GM12878 (cell line): ENCODE measurements around the gene SRP72. TPM values are rescaled to one million over a fixed set of nuclear protein-coding genes. Genes with fewer than 3 reads are reported as not detected.

ENCODE experiments used
- ATAC-seq: fragments of 200-7000 bp; cut with Tn5 transposase; 3 replicates; pipeline ENCODE4 v1.9.1; 2020; ENCODE audit warnings: mild to moderate bottlenecking, moderate library complexity
- BruUV-seq: library from RNA; stranded (reverse); fragments of 400-500 nt; replicated peaks from 2 replicates; lab custom pipeline; 2021; lab: Mats Ljungman, UMichigan
- CTCF ChIA-PET: fragments of 300-600 bp; sonication (Branson Sonifier 250); formaldehyde crosslinking; extraction: SDS; loops from one replicate; lab custom pipeline; 2021; ENCODE audit warnings: inconsistent platforms; lab: Yijun Ruan, JAX
- POLR2A ChIA-PET: fragments of 350-600 bp; formaldehyde crosslinking; extraction: SDS; loops from one replicate; lab custom pipeline; 2021; ENCODE audit warnings: inconsistent platforms; lab: Charles Lee
- RAD21 ChIA-PET: fragments of 300-600 bp; sonication (Branson Sonifier 250); formaldehyde crosslinking; loops from one replicate; lab custom pipeline; 2023; ENCODE audit warnings: antibody characterized with exemption; ENCODE audit not compliant: unreplicated experiment; lab: Charles Lee
- SMC1A ChIA-PET: fragments of 300-600 bp; sonication (Branson Sonifier 250); formaldehyde crosslinking; loops from one replicate; lab custom pipeline; 2023; ENCODE audit not compliant: unreplicated experiment, uncharacterized antibody; lab: Charles Lee
- DNase-seq: peaks from one replicate; pipeline ENCODE4 v3.0.0-alpha.2; 2011; ENCODE audit warnings: low read depth, low spot score
- FAIRE-seq: peaks from 3 replicates; lab custom pipeline; 2011; peaks lifted over from hg19 to GRCh38; lab: Jason Lieb, UNC
- H2AFZ ChIP-seq: 2 replicates; pipeline ENCODE4 v1.6.0; 2011; ENCODE audit warnings: low read depth, low read length, control low read depth; ENCODE audit not compliant: control insufficient read depth
- H3K27ac ChIP-seq: 2 replicates; pipeline ENCODE4 v1.5.1; 2011; ENCODE audit warnings: control low read depth; ENCODE audit not compliant: control insufficient read depth, insufficient read depth
- H3K27me3 ChIP-seq, 2 experiments: replicated peaks in 1 of 2; 2 replicates each; pipeline versions ENCODE4 v1.6.0 to v1.6.1; 2011; ENCODE audit warnings: low read length in 1 of 2; ENCODE audit not compliant: control insufficient read depth in 2 of 2, insufficient read depth in 2 of 2
- H3K36me3 ChIP-seq, 2 experiments: 2 replicates each; pipeline ENCODE4 v1.5.1; 2011; ENCODE audit warnings: low read length in 1 of 2; ENCODE audit not compliant: control insufficient read depth in 2 of 2, insufficient read depth in 2 of 2
- H3K4me1 ChIP-seq: 2 replicates; pipeline ENCODE4 v1.6.1; 2011; ENCODE audit warnings: mild to moderate bottlenecking, low read length, moderate library complexity, mixed read lengths; ENCODE audit not compliant: control insufficient read depth, insufficient read depth
- H3K4me2 ChIP-seq: 2 replicates; pipeline ENCODE4 v1.6.0; 2011; ENCODE audit warnings: control low read depth; ENCODE audit not compliant: control insufficient read depth, insufficient read depth
- H3K4me3 ChIP-seq: fragments of 200-600 bp; sonication (generic); 2 replicates; pipeline ENCODE4 v1.5.1; 2016
- H3K79me2 ChIP-seq: 2 replicates; pipeline ENCODE4 v1.6.0; 2011; ENCODE audit warnings: low read length; ENCODE audit not compliant: control insufficient read depth, insufficient read depth
- H3K9ac ChIP-seq: 2 replicates; pipeline ENCODE4 v1.8.0; 2011; ENCODE audit warnings: low read length, control low read depth, mixed read lengths; ENCODE audit not compliant: control insufficient read depth, insufficient read depth
- H3K9me3 ChIP-seq: replicated peaks from 3 replicates; pipeline ENCODE4 v1.5.1; 2011; ENCODE audit warnings: mild to moderate bottlenecking, low read length; ENCODE audit not compliant: control insufficient read depth, insufficient read depth
- H4K20me1 ChIP-seq: 2 replicates; pipeline ENCODE4 v1.6.0; 2011; ENCODE audit not compliant: control insufficient read depth, insufficient read depth
- ASH2L ChIP-seq: fragments of 300-600, 200-600 bp; sonication (generic); IDR thresholded peaks from 2 replicates; pipeline ENCODE4 v1.6.1; 2017; ENCODE audit warnings: low read depth, mild to moderate bottlenecking, borderline replicate concordance
- CEBPZ ChIP-seq: fragments of 150-350 bp; IDR thresholded peaks from 2 replicates; pipeline ENCODE4 v1.6.1; 2016; ENCODE audit warnings: low read depth, low read length
- IKZF1 ChIP-seq: fragments of 450-650 bp; conservative IDR thresholded peaks from 2 replicates; pipeline ENCODE4 v1.6.1; 2017; ENCODE audit warnings: antibody characterized with exemption, mild to moderate bottlenecking
- SPI1 ChIP-seq: IDR thresholded peaks from 2 replicates; pipeline ENCODE4 v1.6.1; 2011; ENCODE audit warnings: low read depth, mild to moderate bottlenecking, low read length, moderate library complexity, borderline replicate concordance; ENCODE audit not compliant: insufficient read depth
- TARDBP ChIP-seq: IDR thresholded peaks from 2 replicates; pipeline ENCODE4 v1.6.1; 2016; ENCODE audit warnings: borderline replicate concordance
- WGBS: methylation state at CpG from one replicate; pipeline ENCODE4 v1.1.6; 2016; ENCODE audit warnings: low lambda C conversion rate; ENCODE audit not compliant: insufficient replicate concordance, insufficient coverage; ENCODE audit errors: missing lambda C conversion rate; 5-methylcytosine and 5-hydroxymethylcytosine counted together
- in situ Hi-C: fragments of 300-500 bp; cut with MboI; formaldehyde crosslinking; loops from 9 replicates; pipeline ENCODE4 v1.14.3; 2018; ENCODE audit warnings: mixed read lengths
- intact Hi-C: fragments of 100-400 bp; cut with micrococcal nuclease; formaldehyde crosslinking; loops from one replicate; pipeline ENCODE4 v1.14.2; 2022; ENCODE audit not compliant: unreplicated experiment
- polyA plus RNA-seq, 11 experiments: library from polyadenylated mRNA; depleted of rRNA in 4 of 11; unstranded in 6 of 11; stranded (reverse) in 5 of 11; fragments of >200 nt; fragmentation: Nextera tagmentation in 4 of 11; fragmentation: Illumina TruSeq in 1 of 11; extraction: Ambion mirVana in 4 of 11; extraction: Trizol in 1 of 11; gene quantifications; 1 replicate in 1 of 11; 2 replicates in 10 of 11; pipeline versions ENCODE4 v1.2.1 to v1.2.3, GENCODE V29; 2011 to 2016; ENCODE audit warnings: inconsistent platforms in 2 of 11, missing spikeins in 2 of 11, low read depth in 1 of 11
- total RNA-seq, 4 experiments: library from RNA; depleted of rRNA in 3 of 4; stranded (reverse); fragments of >200 nt in 3 of 4; fragmentation: Illumina TruSeq in 1 of 4; extraction: Trizol in 1 of 4; gene quantifications; 2 replicates each; pipeline versions ENCODE4 v1.2.1 to v1.2.3, GENCODE V29; 2013 to 2021

SRP72 gene
- total and polyA plus RNA-seq, 10 of the 15 experiments (the other 5 are each of a cell fraction or from before 2014, with no cell fraction given) = 61.6 to 186 (median 133) TPM

- H3K27ac ChIP-seq = no peak overlapping the region
- CTCF ChIA-PET = no interaction called here
- H3K9me3 ChIP-seq = no peaks in the 10 kb centered on the region
- RAD21 ChIA-PET = interaction anchor here (0.8 kb wide), 1 partner anchor 55 kb away, joined by 4 read pairs; no protein-coding TSS in a partner anchor
- WGBS = 95% methylated on average over 3 of the region's 3 CpGs
- DNase-seq (no peak), FAIRE-seq (no peak), ATAC-seq (no peak)
- no peaks in the 10 kb centered on the region for H3K79me2 ChIP-seq
- no peak overlapping the region for H2AFZ ChIP-seq
- POLR2A ChIA-PET = no interaction called here
- intact Hi-C loops (no loop called here), in situ Hi-C loops (no loop called here)
- no peaks in the 10 kb centered on the region for H4K20me1 ChIP-seq
- H3K4me1 ChIP-seq = 0 out of 2 replicates have a peak, but pooled peaks cover 3% of the 10 kb centered on the region
- TF ChIP-seq ASH2L = no peak
- TF ChIP-seq IKZF1 = no peak
- no peak for TF ChIP-seq SPI1
- TF ChIP-seq TARDBP = no peak
- TF ChIP-seq CEBPZ = no peak
- no peak overlapping the region for H3K9ac ChIP-seq
- SMC1A ChIA-PET = interaction anchor here (2.0 kb wide), 1 partner anchor 12 kb away, joined by 8 read pairs; no protein-coding TSS in a partner anchor
- H3K4me2 ChIP-seq = no peak overlapping the region
- peaks cover 0 to 15% of the 10 kb centered on the region in 2 experiments; a peak in 2 of 4 replicates for H3K36me3 ChIP-seq
- no peaks in the 10 kb centered on the region for H3K27me3 ChIP-seq
- BruUV-seq = no TSS peak
- no peak overlapping the region for H3K4me3 ChIP-seq
Measured at GRCh38 chr4:56480691-56481090, 13.3 kb downstream of the SRP72 start.
